ENCODE results near the gene CNOT1.

- TF ChIP-seq CTCF (conservative IDR thresholded peaks at IDR 0.05 in 1 of 2, IDR thresholded peaks at IDR 0.05 in 1 of 2; ENCODE audit: extremely low read depth in 1 of 2, insufficient read depth in 1 of 2, low read depth in 1 of 2, low read length in 2 of 2) (no peak), EZH2 (IDR thresholded peaks at IDR 0.05; ENCODE audit: borderline replicate concordance, low read length) (no peak)
Measured at GRCh38 chr16:58655215-58655596, 25.6 kb upstream of the CNOT1 start.
